ENCODE results near the gene CARHSP1. TPM values are rescaled to one million over a fixed set of nuclear protein-coding genes. Genes with fewer than 3 reads are reported as not detected.

CARHSP1 gene
- total and polyA plus RNA-seq, 9 of the 15 experiments (the other 6 are each of a cell fraction or from before 2014, with no cell fraction given), result 5.8 to 114 (median 41.1) TPM

GRCh38 chr16:8868416-8869211 lies at the start of gene CARHSP1 (continued):
- TF ChIP-seq POLR3G (IDR thresholded peaks at IDR 0.05; ENCODE audit: extremely low read depth, insufficient read length, insufficient replicate concordance) (no peak), HOMEZ (CRISPR knock-in tag; IDR thresholded peaks at IDR 0.05) (no peak), FOXK2 (conservative IDR thresholded peaks at IDR 0.05 in 1 of 2, IDR thresholded peaks at IDR 0.05 in 1 of 2; ENCODE audit: low read depth in 2 of 2) (peak; percentile 51 to 66; a peak in 2 of 4 replicates), EWSR1 (IDR thresholded peaks at IDR 0.05; ENCODE audit: borderline replicate concordance, low read depth, partially characterized antibody) (no peak), TEAD2 (tag; IDR thresholded peaks at IDR 0.05) (no peak), CXXC5 (CRISPR knock-in tag; IDR thresholded peaks at IDR 0.05) (peak; percentile 97), FOS (IDR thresholded peaks at IDR 0.05; ENCODE audit: extremely low read depth, insufficient read length) (no peak), ZNF224 (CRISPR knock-in tag; IDR thresholded peaks at IDR 0.05) (no peak), TCF15 (CRISPR knock-in tag; IDR thresholded peaks at IDR 0.05) (no peak), CREM (IDR thresholded peaks at IDR 0.05; ENCODE audit: low read depth) (peak; percentile 46; the same call in 1 of the 2 replicates), TFAM (CRISPR knock-in tag; conservative IDR thresholded peaks at IDR 0.05) (no peak), ZBTB9 (CRISPR knock-in tag; IDR thresholded peaks at IDR 0.05) (no peak), ZNF316 (IDR thresholded peaks at IDR 0.05) (no peak), EHMT2 (IDR thresholded peaks at IDR 0.05) (no peak), KDM5B (IDR thresholded peaks at IDR 0.05; ENCODE audit: insufficient replicate concordance, low read depth, low read length) (peak; percentile 62), ILF3 (IDR thresholded peaks at IDR 0.05; ENCODE audit: borderline replicate concordance) (no peak), ZNF134 (CRISPR knock-in tag; conservative IDR thresholded peaks at IDR 0.05) (no peak), ZNF395 (CRISPR knock-in tag; IDR thresholded peaks at IDR 0.05) (peak; percentile 49; the same call in 1 of the 2 replicates), CBFA2T3 (IDR thresholded peaks at IDR 0.05) (peak; percentile 87), SMARCA5 (IDR thresholded peaks at IDR 0.05) (peak; percentile 53; the same call in 1 of the 2 replicates), TAF7 (tag; IDR thresholded peaks at IDR 0.05) (peak; percentile 75), CTCFL (IDR thresholded peaks at IDR 0.05; ENCODE audit: borderline replicate concordance, insufficient read depth, low read depth, low read length, poor library complexity, severe bottlenecking) (no peak)

Data from K562 (cell line).